ENCODE data around the gene MFAP2. TPM values are rescaled to one million over a fixed set of nuclear protein-coding genes. Genes with fewer than 3 reads are reported as not detected.

Gene MFAP2
- 100 to 1,000 TPM; 170 to 278 (median 216) TPM for polyA plus RNA-seq (ENCODE audit: insufficient read length in 4 of 4)

DNA sequence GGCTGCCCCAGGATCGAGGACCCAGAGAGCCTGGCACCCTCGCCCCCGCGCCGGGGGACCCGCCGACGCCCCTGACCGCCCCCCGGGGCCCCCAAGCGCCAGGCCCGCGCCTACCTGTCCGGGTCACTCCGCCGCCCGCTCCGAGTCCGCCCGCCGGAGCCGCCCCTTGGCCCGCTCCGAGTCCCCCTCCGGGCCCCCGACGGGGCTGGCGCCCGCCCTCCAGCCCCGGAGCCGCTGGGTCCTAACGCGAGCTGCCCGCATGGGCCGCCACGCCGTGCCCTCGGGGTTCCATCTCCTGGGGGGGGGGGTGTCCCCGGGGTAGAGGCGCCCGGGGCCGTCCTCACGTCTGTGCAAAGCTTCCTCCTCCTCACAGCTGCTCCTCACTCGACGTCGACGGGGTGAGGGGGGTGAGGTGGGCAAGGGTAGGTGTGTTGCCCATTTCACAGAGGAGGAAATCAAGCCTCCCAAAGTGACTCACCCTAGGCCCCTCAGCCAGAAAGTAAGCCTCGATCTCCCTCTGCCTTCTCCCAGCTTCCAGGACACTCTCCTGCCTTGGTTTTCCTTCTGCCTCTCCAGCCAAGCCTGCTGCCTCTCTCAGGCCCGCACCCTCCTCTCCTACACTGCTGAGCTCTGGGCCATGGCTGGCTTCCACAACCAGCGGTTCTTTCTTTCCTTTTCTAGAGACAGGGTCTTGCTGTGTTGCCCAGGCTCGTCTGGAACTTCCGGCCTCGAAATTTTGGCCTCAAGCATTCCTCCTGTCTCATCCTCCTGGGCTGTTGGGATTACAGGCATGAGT lies at the start of gene MFAP2:
MFAP2 (minus strand) TSS at position 148 of the 796 bp plus-strand sequence. CDS start 2,347 bp downstream, outside the sequence.
- DNase-seq (ENCODE audit: low read depth in 4 of 4, low spot score in 3 of 4) = no peak

DNA sequence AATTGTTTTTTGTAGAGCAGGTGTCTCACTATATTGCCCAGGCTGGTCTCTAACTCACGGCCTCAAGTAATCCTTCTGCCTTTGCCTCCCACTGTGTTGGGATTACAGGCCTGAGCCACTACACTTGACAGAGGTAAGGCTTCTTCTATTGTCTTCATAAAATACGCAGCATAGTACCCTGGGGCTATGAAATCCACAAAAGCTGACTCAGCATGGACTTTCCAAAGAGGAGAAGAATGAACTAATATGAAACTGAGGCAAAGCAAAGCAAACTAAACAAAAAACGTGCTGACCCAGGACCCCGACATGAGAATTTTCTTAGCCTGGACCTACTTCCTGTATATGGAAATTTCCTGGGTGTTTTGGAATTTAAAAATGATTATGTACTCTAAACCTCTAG lies 49.8 kb upstream of the MFAP2 start:
- DNase-seq (ENCODE audit: low read depth in 4 of 4, low spot score in 3 of 4) = no peak

GRCh38 chr1:17028662-17029188 lies 48.3 kb upstream of the MFAP2 start:
- no peak for DNase-seq (ENCODE audit: low read depth in 4 of 4, low spot score in 3 of 4)

GRCh38 chr1:17027900-17028299 lies 47.5 kb upstream of the MFAP2 start:
- DNase-seq (ENCODE audit: low read depth in 4 of 4, low spot score in 3 of 4) = no peak

DNA sequence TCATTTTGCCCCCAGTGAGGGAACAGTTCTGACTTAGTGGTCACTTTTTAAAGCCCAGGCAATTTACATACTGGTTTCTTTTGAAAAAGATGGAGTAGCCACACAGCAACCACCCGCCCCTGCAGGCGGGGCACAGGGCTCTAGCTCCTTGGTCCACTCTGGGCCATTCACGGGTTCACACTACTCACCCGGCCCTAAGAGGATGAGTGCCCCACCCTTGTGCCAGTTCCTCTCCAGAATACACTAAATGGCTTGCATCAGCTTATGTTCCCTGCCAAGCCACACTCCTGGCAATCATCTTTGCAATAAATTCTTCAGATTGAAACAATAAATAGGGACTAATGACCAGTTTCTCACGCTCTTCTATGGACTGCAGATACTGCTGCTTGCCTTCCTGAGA lies 47.0 kb upstream of the MFAP2 start:
- no peak for DNase-seq (ENCODE audit: low read depth in 4 of 4, low spot score in 3 of 4)

GRCh38 chr1:17024721-17025120 lies 44.3 kb upstream of the MFAP2 start:
- DNase-seq (ENCODE audit: low read depth in 4 of 4, low spot score in 3 of 4) = no peak

DNA sequence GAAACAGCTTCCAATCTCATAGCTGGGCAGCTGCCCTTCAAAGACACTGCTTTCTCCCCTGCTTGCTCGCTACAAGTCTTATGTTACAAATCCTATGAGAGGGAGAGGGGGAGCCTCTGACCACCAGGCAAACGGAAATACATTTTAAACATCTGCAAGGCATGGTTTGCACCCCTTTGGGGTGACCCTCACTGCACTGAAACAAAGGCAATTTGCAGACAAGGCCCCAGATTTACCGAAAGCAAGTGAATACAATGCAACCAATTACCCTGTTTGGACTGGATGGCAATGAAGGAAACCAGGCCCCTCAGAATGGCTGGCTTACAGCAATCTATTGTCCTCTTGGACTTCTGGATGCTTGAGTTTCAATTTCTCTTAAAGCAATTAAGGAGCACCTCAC lies 43.2 kb upstream of the MFAP2 start:
- DNase-seq (ENCODE audit: low read depth in 4 of 4, low spot score in 3 of 4) = no peak

GRCh38 chr1:17023102-17023501 lies 42.7 kb upstream of the MFAP2 start:
- no peak for DNase-seq (ENCODE audit: low read depth in 4 of 4, low spot score in 3 of 4)

DNA sequence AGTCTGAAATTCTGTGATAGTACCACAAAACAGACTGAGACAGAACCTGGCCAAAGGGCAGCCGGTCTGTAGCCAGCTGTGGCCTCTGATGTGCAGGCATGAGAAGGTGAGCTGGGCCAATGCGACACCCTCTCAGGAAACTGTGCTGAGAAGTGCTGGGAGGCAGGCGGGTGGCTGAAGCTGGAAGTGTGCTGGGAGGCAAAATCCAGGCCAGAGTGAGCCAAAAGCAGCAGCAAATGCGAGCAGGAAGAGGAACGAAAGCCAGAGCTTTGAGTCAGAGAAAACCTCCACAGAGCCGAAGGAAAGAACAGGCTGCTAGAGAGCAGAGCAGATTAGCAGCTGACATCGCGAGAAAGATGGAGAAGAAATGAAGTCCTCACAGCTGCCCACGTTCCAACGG lies 41.5 kb upstream of the MFAP2 start:
- no peak for DNase-seq (ENCODE audit: low read depth in 4 of 4, low spot score in 3 of 4)

DNA sequence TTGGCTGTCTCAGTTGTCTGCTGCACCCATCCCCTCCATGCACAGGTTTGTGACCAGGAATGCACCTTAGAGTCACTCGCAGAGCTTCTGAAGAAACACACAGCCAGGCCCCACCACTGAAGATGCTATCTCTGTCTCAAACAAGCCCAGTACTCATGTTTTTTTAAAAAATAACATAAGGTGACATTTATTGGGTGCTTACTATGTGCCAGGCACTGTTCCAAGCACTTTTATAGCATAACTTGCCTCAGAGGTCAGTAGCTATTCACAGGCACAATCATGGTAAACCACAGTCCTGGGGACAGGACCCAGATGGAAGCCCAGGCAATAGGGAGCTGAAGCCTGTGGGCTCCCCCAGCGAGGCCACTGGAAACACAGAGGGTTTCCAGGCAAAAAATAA lies 40.1 kb upstream of the MFAP2 start:
- DNase-seq (ENCODE audit: low read depth in 4 of 4, low spot score in 3 of 4) = no peak

- DNase-seq (ENCODE audit: low read depth in 4 of 4, low spot score in 3 of 4) = no peak
Observed at GRCh38 chr1:17018849-17019248, 38.4 kb upstream of the MFAP2 start.

DNA sequence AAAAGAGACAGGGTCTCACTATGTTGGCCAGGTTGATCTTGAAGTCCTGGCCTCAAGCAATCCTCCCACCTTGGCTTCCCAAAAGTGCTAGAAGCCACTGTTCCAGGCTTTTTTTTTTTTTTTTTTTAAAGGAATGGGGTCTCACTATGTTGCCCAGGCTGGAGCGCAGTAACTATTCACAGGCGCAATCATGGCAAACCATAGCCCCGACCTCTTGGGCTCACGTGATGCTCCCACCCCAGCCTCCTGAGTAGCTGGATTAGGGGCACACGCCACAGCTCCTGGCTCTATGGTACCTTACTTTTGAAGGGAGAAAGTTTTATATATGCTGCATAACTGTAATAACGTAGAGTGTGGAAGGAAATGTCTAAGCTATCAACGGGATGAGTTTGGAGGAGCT lies 37.0 kb upstream of the MFAP2 start:
- no peak for DNase-seq (ENCODE audit: low read depth in 4 of 4, low spot score in 3 of 4)

- no peak for DNase-seq (ENCODE audit: low read depth in 4 of 4, low spot score in 3 of 4)
Observed at GRCh38 chr1:17016317-17016661, 35.9 kb upstream of the MFAP2 start.

DNA sequence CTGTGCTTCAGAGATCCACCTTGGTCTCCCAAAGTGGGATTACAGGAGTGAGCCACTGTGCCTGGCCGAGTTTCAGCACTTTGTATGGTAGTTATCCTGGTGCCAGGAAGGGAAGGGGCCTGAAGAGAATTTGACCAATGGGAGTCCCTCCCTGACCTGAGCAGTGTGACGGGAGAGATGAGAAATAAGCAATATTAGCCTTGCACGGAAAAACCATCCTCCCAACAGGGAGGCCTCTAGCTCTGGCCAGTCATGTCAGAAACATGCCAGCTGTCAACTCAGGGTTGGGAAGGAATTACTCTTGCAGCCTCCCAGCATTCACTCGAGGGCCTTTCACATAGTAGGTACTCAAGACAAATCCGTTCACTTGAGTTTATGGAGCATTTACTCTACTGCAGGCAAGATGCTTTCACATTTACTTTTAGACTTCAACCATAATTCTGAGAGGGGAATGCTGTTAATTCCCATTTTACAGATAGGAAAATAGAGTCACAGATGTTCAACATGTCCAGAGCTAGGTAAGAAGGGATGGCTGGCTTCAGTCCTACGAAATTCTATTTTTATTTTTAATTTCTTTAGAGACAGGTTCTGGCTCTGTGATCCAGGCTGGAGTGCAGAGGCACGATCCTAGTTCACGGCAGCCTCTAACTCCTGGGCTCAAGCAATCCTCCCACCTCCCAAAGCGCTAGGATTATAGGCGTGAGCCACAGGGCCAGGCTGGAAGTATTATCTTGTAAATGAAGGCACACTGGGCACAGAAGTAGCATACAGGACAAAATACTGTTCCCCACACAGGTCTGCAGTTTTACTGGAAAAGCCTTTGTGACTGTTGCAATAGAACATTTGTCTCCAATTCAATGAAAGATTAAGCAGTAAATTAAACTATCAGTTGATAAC lies 34.5 kb upstream of the MFAP2 start:
- no peak for DNase-seq (ENCODE audit: low read depth in 4 of 4, low spot score in 3 of 4)

DNA sequence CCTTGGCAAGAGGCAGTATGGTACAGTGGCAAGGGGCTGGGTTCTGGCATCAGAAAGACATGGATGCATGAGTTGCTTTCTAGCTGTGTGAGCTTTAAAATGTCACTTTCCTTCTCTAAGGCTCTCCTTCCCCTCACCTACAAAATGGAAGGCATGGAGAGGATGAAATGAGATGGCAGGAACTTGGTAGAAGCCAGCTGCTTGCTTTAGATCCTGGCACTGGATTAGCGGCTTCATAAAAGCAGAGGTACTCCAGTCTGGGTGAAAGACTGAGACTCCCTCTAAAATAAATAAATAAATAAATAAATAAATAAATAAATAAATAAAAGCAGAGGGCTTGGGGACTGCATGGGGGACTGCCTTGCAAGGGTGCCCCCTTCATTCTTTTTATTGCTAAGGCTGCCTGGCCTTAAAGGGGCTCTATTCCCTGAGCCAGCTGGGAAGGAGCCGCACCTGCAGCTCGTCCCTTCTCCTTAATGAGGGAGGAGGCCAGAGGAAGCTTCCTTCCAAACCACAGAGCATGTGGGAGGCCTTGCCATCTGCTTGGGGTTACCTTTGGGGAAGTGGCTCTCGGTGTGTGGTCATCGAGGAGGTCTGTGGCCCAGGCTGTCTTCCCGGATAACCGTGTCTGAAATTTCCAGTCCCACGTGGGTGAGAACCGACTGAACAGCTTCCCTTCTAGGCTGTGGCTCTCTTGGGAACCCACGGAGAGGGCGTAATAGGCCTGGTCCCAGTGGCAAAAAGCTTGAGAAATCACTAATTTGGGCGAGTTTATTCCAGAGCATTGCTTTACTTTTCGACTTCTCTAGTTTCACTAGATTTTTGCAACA lies 33.3 kb upstream of the MFAP2 start:
- no peak for DNase-seq (ENCODE audit: low read depth in 4 of 4, low spot score in 3 of 4)

DNA sequence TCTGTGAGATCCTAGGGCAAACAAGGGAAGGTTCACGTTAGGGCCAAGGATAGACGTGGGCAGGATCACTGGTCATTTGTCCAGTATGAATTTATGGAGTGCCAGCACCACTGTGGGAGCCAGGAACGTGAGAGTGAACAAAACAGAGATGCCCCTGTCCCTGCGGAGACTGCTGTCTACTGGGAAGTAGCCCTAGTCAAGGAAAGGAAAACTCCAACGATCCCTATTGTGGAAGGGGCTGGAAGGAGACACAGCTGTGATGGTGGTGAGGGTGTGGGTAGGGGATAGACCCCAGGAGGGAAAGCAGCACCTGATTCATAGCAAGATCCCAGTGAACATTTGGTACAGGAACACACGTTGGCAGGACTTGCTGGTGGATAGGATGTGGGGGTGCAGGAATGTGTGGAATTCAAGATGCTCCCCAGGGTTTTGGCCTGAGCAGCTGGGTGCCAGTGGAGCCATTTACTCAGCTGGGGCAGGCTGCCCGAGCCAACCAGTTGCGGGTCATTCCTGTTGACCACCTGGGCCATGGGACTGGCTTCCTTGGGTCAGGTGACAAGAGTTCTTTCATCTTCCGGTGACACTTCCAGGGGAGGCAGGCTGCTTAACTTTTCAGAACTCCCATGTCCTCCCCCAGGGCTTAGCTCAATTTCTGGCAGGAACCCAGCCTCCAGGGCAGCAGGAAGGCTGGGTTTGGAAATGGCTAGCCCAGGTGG lies 32.5 kb upstream of the MFAP2 start:
- no peak for DNase-seq (ENCODE audit: low read depth in 4 of 4, low spot score in 3 of 4)

DNA sequence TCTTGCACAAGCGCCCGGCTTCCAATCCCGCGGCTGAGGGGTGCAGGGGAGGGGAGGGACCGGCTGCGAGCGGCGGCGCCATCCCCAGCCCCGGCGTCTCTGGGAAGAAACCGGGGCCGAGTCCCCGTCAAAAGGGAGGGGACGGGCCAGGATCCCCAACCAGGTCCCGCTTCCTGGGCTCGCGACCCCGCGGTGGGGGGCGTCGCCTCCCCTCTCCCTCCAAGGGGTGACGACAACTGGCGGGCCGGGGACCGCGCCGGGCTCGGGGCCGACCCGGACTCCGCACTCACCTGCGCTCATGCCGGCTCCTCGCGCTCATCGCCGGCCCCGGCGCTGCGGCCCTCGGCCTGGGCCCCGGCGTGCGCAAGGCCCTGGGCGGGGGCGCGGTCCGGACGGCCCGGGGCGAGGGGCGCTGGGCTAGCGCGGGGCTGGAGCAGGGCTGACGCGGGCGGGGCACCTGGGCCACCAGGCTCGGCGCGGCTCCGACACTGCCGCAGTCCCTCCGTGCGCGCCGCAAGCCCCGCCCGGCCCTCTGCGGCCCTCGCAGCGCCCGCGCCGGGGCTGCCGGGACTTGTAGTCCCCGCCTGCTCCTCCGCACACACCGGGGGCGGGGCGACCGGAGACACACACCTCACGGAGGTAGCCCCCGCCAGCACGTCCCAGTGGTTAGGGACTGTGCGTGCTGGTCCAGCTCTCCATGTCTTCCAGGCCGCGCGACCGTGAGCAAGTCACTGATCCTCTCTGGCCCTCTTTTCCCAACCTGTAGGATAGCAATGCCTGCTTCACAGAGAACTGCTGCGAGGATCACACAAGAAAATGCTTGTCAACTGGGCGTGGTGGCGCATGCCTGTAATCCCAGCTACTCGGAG lies 31.3 kb upstream of the MFAP2 start, which contains the start of gene ATP13A2:
ATP13A2 (minus strand) TSS at position 490 of the 869 bp plus-strand sequence; CDS start at position 300, 190 bp downstream.
- peak; percentile 40 to 52 (median 48) for DNase-seq (ENCODE audit: low read depth in 4 of 4, low spot score in 3 of 4)

GRCh38 chr1:17011092-17011438 lies 30.6 kb upstream of the MFAP2 start:
- no peak for DNase-seq (ENCODE audit: low read depth in 4 of 4, low spot score in 3 of 4)

- DNase-seq (ENCODE audit: low read depth in 4 of 4, low spot score in 3 of 4) = no peak
Observed at GRCh38 chr1:17009706-17010105, 29.3 kb upstream of the MFAP2 start.
